Uterus (tissue), 4 donors: Measurements from ENCODE around the gene TOP3B. TPM values are rescaled to one million over a fixed set of nuclear protein-coding genes. Genes with fewer than 3 reads are reported as not detected.
"Not testable (repeated sequence)": the region's sequence is repeated elsewhere in the genome, so short reads cannot be mapped to it uniquely, and the experiment has no call there.

Experiments
- DNase-seq, 2 donors: peaks; one replicate each; pipeline ENCODE4 v3.0.0-alpha.2; 2019 to 2020
- H3K27ac ChIP-seq, 2 donors: fragments of 200-600 bp; sonication (generic); 1 replicate in 1 of 2; 2 replicates in 1 of 2; pipeline ENCODE4 v1.5.1; 2016 to 2018
- H3K27me3 ChIP-seq, 2 donors: fragments of 200-600 bp; sonication (generic); one replicate each; pipeline ENCODE4 v1.5.1; 2018 to 2019; ENCODE audit warnings: control low read depth in 1 of 2
- H3K36me3 ChIP-seq, 2 donors: fragments of 200-600 bp; sonication (generic); one replicate each; pipeline ENCODE4 v1.5.1; 2019; ENCODE audit warnings: control low read depth in 1 of 2
- H3K4me1 ChIP-seq, 2 donors: fragments of 200-600 bp; sonication (generic); one replicate each; pipeline ENCODE4 v1.5.1; 2018 to 2019; ENCODE audit warnings: control low read depth in 1 of 2
- H3K4me3 ChIP-seq, 2 donors: fragments of 200-600 bp; sonication (generic); 1 replicate in 1 of 2; 2 replicates in 1 of 2; pipeline ENCODE4 v1.5.1; 2018 to 2019; ENCODE audit warnings: mild to moderate bottlenecking in 1 of 2
- H3K9me3 ChIP-seq, 2 donors: fragments of 200-600 bp; sonication (generic); one replicate each; pipeline ENCODE4 v1.5.1; 2019; ENCODE audit warnings: control low read depth in 1 of 2
- POLR2A ChIP-seq, 2 donors: fragments of 450-650 bp; IDR thresholded peaks; one replicate each; pipeline ENCODE4 v1.6.1; 2016; ENCODE audit warnings: antibody characterized with exemption in 2 of 2, mild to moderate bottlenecking in 1 of 2, moderate library complexity in 1 of 2
- intact Hi-C: fragments of 100-400 bp; cut with DNase I; formaldehyde crosslinking; loops from one replicate; pipeline ENCODE4 v1.15.1; 2023; ENCODE audit warnings: low total_unique reads
- total RNA-seq, 4 donors: library from RNA; depleted of rRNA in 3 of 4; stranded (reverse); fragments of >200 nt in 3 of 4; gene quantifications; one replicate each; pipeline versions ENCODE4 v1.1.0 to v1.2.4, GENCODE V29; 2014 to 2023
- TF ChIP-seq, protein P1 (sequence below), 4 experiments: fragments of 200-600 bp in 2 of 4; fragments of 450-650 bp in 2 of 4; sonication (generic) in 2 of 4; IDR thresholded peaks; one replicate each; pipeline ENCODE4 v1.5.1; 2016 to 2019; ENCODE audit warnings: antibody characterized with exemption in 4 of 4, mild to moderate bottlenecking in 2 of 4, moderate library complexity in 1 of 4
- donor health status: DM: yes; HTN: yes; CAD: no.

TOP3B gene
- total RNA-seq, 4 donors from 2014 or later: 6.2 to 36.4 (median 20.9) TPM

DNA sequence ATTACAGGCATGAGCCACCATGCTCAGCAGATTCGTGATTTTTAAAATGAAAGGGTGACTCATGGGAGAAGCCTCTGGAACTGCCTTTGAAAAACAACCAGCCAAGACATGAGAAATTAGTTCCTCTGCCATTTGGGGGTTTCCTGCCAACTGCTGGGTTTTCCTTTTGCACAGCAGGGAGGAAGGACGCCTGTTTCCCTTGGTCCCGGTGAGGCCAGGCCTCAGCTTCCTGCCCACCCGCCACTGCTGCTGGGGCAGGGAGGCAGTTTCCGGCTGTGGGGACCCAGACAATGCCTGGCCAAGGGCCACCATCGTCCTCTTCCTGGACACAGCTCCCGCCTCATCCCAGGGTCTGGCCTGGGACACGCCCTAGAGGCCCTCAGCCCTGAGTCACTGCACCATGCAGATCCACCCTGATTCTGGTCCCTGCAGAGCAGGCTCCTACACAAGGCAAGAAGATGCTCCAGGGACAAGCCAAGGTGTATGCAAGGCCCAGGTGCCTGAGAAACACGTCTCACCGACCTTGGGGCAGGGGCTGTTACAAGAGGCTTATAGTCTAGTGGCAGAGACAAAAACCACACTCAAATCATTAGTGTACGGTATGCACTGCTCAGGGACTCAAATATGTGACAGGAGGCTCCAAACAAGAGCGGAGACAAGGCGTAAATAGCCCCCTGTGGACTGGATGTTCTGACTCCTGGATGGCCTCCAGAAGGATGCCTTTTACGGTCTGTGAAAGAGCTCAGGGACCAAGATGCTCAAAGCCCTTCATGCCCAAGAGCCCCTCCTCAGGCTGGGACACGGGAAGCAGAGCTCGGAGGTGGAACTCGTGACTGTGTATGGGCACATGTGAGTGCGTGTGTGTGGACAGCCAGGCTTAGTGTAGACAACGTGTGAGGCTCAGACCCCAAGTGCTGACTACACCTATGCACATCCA lies 39.9 kb downstream of the TOP3B start:
- TF ChIP-seq POLR2A (IDR thresholded peaks at IDR 0.05): no peak
- TF ChIP-seq, protein P1, sequence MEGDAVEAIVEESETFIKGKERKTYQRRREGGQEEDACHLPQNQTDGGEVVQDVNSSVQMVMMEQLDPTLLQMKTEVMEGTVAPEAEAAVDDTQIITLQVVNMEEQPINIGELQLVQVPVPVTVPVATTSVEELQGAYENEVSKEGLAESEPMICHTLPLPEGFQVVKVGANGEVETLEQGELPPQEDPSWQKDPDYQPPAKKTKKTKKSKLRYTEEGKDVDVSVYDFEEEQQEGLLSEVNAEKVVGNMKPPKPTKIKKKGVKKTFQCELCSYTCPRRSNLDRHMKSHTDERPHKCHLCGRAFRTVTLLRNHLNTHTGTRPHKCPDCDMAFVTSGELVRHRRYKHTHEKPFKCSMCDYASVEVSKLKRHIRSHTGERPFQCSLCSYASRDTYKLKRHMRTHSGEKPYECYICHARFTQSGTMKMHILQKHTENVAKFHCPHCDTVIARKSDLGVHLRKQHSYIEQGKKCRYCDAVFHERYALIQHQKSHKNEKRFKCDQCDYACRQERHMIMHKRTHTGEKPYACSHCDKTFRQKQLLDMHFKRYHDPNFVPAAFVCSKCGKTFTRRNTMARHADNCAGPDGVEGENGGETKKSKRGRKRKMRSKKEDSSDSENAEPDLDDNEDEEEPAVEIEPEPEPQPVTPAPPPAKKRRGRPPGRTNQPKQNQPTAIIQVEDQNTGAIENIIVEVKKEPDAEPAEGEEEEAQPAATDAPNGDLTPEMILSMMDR (IDR thresholded peaks at IDR 0.05): no peak
- H3K36me3 ChIP-seq: no peaks in the 10 kb centered on the region
- H3K27me3 ChIP-seq: no peaks in the 10 kb centered on the region
- H3K27ac ChIP-seq: peak overlapping the region; percentile 93 to 97
- peak; percentile 79 to 87 for DNase-seq
- no peak overlapping the region for H3K4me3 ChIP-seq
- intact Hi-C loops: no loop called here
- no peaks in the 10 kb centered on the region for H3K9me3 ChIP-seq
- H3K4me1 ChIP-seq: peaks cover 16 to 31% of the 10 kb centered on the region in 2 donors

DNA sequence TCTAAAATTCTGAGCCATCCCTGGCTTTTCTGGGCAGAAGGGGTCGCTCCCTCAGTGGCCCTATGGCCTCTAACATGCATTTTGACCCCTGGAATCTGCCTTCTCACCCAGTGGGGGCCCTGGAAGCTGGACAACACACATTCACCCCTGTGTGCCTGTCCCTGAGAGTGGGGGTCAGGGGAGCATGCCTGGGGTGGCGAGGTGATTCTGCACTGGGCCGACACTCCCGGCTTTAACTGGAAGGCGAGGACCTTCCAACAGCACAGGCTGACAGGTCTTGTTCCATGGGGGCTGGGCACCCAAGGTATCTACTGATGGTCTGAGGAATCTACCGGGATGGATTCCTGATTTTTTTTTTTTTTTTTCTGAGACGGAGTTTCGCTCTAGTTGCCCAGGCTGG lies 40.7 kb downstream of the TOP3B start:
- Histone ChIP-seq H3K27me3 (no peaks in the 10 kb centered on the region), H3K27ac (peak overlapping the region; percentile 93 to 97), H3K36me3 (no peaks in the 10 kb centered on the region), H3K4me3 (no peak overlapping the region), H3K9me3 (no peaks in the 10 kb centered on the region), H3K4me1 (peaks cover 17 to 30% of the 10 kb centered on the region in 2 donors)
- no peak for DNase-seq
- TF ChIP-seq, protein P1 (IDR thresholded peaks at IDR 0.05): no peak
- TF ChIP-seq POLR2A (IDR thresholded peaks at IDR 0.05): no peak
- intact Hi-C loops: no loop called here

DNA sequence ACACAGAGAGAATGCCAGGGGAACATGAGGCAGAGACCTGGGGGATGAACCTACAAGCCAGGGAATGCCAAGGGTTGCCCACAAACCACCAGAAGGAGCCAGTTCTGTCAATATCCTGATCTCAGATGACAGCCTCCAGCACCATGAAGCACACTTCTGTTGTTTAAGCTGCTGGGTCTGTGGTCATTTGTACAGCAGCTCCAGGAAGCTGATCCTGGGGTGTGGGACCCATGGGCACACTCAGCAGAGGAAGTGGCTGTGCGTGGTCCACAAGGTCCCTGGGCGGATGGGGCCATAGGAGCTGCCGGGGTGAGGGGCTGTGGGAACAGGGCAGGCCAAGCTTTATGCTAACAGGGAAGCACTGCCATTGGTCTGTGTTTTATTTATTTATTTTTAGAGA lies 42.1 kb downstream of the TOP3B start:
- H3K27me3 ChIP-seq: no peaks in the 10 kb centered on the region
- TF ChIP-seq, protein P1 (IDR thresholded peaks at IDR 0.05): no peak
- no peak for TF ChIP-seq POLR2A (IDR thresholded peaks at IDR 0.05)
- intact Hi-C loops: no loop called here
- H3K27ac ChIP-seq: peak overlapping the region; percentile 93 to 97
- peaks cover 17 to 28% of the 10 kb centered on the region in 2 donors for H3K4me1 ChIP-seq
- H3K4me3 ChIP-seq: no peak overlapping the region
- no peaks in the 10 kb centered on the region for H3K9me3 ChIP-seq
- no peaks in the 10 kb centered on the region for H3K36me3 ChIP-seq
- DNase-seq: no peak

DNA sequence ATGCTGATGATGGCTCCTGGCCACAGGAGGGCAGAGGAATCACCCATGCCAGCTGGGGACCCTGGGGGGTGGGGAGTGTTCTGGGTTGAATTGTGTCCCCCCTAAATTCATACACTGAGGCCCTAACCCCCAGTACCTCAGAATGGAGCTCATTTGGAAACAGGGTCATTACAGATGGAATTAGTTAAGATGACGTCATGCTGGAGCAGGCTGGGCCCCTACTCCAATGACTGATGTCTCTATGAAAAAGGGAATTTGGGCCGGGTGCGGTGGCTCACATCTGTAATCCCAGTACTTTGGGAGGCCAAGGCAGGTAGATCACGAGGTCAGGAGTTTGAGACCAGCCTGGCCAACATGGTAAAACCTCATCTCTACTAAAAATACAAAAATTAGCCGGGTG lies 42.7 kb downstream of the TOP3B start:
- not testable (repeated sequence) for H3K4me3 ChIP-seq, H3K9me3 ChIP-seq, DNase-seq, H3K36me3 ChIP-seq, H3K27me3 ChIP-seq
- H3K27ac ChIP-seq: peak overlapping the region; percentile 93 to 97
- intact Hi-C loops: loop anchor here (2.0 kb wide), 1 partner anchor 13 kb away; the partner anchor contains the start of gene PPM1F
- peaks cover 17 to 28% of the 10 kb centered on the region in 2 donors for H3K4me1 ChIP-seq

DNA sequence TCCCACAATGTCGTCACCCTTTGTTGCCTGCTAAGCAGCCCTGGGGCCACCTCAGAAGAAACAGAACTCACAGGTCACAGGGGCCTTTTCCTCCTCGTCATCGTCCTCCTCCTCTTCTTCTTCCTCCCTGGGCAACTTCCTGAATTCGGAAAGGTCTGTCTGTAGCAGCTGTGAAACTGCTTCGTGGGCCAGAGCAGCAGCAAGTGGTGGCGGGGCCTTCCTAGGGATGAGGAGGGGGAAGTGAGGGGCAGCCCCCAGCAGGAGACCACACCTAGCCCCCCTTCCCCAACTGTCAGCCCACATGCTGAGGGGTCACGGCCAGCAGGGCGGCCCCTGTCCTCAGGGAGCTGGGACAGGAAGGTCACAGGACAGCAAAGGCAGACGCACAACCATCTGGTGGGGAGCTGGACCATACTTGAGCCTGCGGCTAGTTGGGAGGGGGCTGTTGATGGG lies 43.1 kb downstream of the TOP3B start:
- peaks cover 17 to 28% of the 10 kb centered on the region in 2 donors for H3K4me1 ChIP-seq
- H3K27me3 ChIP-seq: no peaks in the 10 kb centered on the region
- H3K36me3 ChIP-seq: no peaks in the 10 kb centered on the region
- peak overlapping the region; percentile 93 to 97 for H3K27ac ChIP-seq
- no peaks in the 10 kb centered on the region for H3K9me3 ChIP-seq
- H3K4me3 ChIP-seq: no peak overlapping the region
- TF ChIP-seq POLR2A (IDR thresholded peaks at IDR 0.05): no peak
- TF ChIP-seq, protein P1 (IDR thresholded peaks at IDR 0.05): no peak
- intact Hi-C loops: loop anchor here (2.0 kb wide), 1 partner anchor 13 kb away; the partner anchor contains the start of gene PPM1F
- no peak for DNase-seq
